ENCODE data around the gene OTOA.
"Not testable (repeated sequence)": the region's sequence is repeated elsewhere in the genome, so short reads cannot be mapped to it uniquely, and the experiment has no call there.

The OTOA gene

DNA sequence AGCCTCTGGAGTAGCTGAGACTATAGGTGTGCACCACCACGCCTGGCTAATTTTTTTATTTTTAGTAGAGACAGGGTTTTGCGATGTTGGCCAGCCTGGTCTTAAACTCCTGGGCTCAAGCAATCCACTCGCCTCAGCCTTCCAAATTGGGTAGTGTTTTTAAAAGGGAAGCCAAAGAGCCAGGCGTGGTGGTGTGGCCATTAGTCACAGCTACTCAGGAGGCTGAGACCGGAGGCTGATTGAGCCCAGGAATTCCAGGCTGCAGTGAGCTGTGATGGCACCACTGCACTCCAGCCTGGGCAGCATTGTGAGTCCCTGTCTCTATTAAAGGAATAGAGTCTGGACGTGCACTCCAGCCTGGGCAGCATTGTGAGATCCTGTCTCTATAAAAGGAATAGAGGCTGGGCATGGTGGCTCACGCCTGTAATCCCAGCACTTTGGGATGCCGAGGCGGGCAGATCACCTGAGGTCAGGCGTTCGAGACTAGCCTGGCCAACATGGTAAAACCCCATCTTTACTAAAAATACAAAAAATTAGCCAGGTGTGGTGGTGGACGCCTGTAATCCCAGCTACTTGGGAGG, 13.9 kb upstream of the OTOA start:
- H4K8ac ChIP-seq (ENCODE audit: low read depth, low read length); H3K36me3 ChIP-seq (ENCODE audit: control insufficient read depth in 1 of 2, insufficient read depth in 2 of 2, low read length in 2 of 2); H3K4me1 ChIP-seq (ENCODE audit: control insufficient read depth in 1 of 2, insufficient read depth in 2 of 2, low read length in 2 of 2); DNase-seq; H4K12ac ChIP-seq (ENCODE audit: low read depth, low read length); H4K91ac ChIP-seq (ENCODE audit: low read depth, low read length); H3K4ac ChIP-seq (ENCODE audit: low read depth, low read length); H3K27ac ChIP-seq (ENCODE audit: low read depth, low read length); H3K18ac ChIP-seq (ENCODE audit: low read length); H3K79me1 ChIP-seq (ENCODE audit: low read length); H3K27me3 ChIP-seq (ENCODE audit: insufficient read depth, low read length); H3K79me2 ChIP-seq (ENCODE audit: control insufficient read depth, insufficient read depth, low read length, poor library complexity); H2BK12ac ChIP-seq (ENCODE audit: low read length); H3K9me3 ChIP-seq (ENCODE audit: insufficient read depth, low read depth, low read length); H3K4me2 ChIP-seq (ENCODE audit: low read length); H3K23ac ChIP-seq (ENCODE audit: low read length); H3K9ac ChIP-seq (ENCODE audit: low read length); H2BK120ac ChIP-seq (ENCODE audit: insufficient read depth, low read length, poor library complexity); H3K4me3 ChIP-seq (ENCODE audit: low read depth, low read length); H2AFZ ChIP-seq (ENCODE audit: insufficient read depth, low read length, poor library complexity); H2AK5ac ChIP-seq (ENCODE audit: low read length); H2BK5ac ChIP-seq (ENCODE audit: low read depth, low read length, poor library complexity); H3K14ac ChIP-seq (ENCODE audit: low read length): not testable (repeated sequence)
- WGBS (ENCODE audit: extremely low coverage, insufficient coverage, insufficient read length), result no CpG with 5 or more reads among the region's 12 CpGs

DNA sequence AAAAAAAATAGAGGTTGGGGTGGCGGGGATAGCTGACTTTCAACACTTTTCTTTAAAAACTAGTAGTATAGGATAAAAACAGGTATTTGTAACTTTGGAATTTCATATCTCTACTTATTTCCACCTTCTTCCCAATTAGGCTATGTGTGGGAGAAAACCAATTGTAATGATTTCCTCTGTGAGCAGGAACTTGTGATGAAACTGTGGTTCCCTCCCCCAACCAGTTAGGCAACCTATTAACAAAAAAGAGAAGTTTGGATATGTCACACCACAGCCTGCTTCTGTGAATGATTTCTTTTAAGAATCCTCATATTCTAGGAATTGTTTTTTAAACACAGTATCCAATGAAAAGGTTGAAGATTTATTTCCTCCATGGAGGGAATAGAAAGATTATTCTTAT, 13.2 kb upstream of the OTOA start:
- DNase-seq, result peak in 1 of 2 donors; percentile 25
- Histone ChIP-seq H4K12ac (ENCODE audit: low read depth, low read length) (no peak overlapping the region), H3K4me1 (ENCODE audit: control insufficient read depth in 1 of 2, insufficient read depth in 2 of 2, low read length in 2 of 2) (no peaks in the 10 kb centered on the region), H3K9me3 (ENCODE audit: insufficient read depth, low read depth, low read length) (no peaks in the 10 kb centered on the region), H2AK5ac (ENCODE audit: low read length) (no peak overlapping the region), H3K9ac (ENCODE audit: low read length) (no peak overlapping the region), H3K4ac (ENCODE audit: low read depth, low read length) (no peak overlapping the region), H3K27me3 (ENCODE audit: insufficient read depth, low read length) (no peaks in the 10 kb centered on the region), H4K91ac (ENCODE audit: low read depth, low read length) (no peak overlapping the region), H3K79me2 (ENCODE audit: control insufficient read depth, insufficient read depth, low read length, poor library complexity) (no peaks in the 10 kb centered on the region), H2BK120ac (ENCODE audit: insufficient read depth, low read length, poor library complexity) (no peak overlapping the region), H2BK5ac (ENCODE audit: low read depth, low read length, poor library complexity) (no peak overlapping the region), H3K23ac (ENCODE audit: low read length) (no peak overlapping the region), H2AFZ (ENCODE audit: insufficient read depth, low read length, poor library complexity) (no peak overlapping the region), H3K27ac (ENCODE audit: low read depth, low read length) (no peak overlapping the region), H3K18ac (ENCODE audit: low read length) (no peak overlapping the region), H3K4me2 (ENCODE audit: low read length) (no peak overlapping the region), H3K4me3 (ENCODE audit: low read depth, low read length) (no peak overlapping the region), H4K8ac (ENCODE audit: low read depth, low read length) (no peak overlapping the region), H3K36me3 (ENCODE audit: control insufficient read depth in 1 of 2, insufficient read depth in 2 of 2, low read length in 2 of 2) (peaks cover 0 to 8% of the 10 kb centered on the region in 2 experiments), H3K79me1 (ENCODE audit: low read length) (no peaks in the 10 kb centered on the region), H3K14ac (ENCODE audit: low read length) (no peak overlapping the region), H2BK12ac (ENCODE audit: low read length) (no peak overlapping the region)
- no CpG with 5 or more reads among the region's 1 CpG for WGBS (ENCODE audit: extremely low coverage, insufficient coverage, insufficient read length)

DNA sequence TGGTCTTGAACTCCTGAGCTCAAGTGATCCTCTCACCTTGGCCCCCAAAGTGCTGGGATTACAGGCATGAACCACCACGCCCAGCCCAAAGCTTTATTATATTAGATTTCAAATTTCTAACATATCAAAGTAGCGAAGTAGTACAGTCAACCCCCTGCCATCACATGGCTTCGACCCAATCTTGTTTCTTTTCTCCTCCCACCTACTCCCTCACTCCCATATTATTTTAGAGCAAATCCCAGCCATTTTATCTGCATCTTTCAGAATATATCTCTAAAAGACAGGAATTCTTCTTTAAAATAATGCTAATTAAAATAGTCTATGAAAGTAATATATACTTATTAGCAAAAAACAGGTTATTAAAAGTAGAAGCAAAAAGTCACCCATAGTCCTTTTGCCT, 12.3 kb upstream of the OTOA start:
- H3K9ac ChIP-seq (ENCODE audit: low read length), result no peak overlapping the region

DNA sequence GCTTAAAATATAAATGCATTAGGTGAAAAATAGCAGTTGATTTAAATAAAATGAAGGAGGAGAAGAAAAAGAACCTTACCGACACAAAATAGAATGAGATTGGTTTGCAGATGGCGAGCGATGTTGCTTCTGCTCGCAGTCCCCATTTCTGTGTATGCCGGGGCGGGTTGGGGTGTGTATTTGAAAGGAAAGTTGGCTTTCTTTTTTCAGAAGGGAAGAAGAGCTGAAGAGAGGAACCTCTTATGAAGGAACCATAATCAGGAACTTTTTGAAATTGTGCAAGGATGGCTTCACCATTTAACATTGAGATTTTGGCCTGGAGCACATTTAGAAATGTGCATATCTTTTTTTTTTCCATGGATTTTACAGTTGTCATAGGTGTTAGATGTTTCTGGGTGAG, 11.3 kb upstream of the OTOA start, which contains the start of gene IGSF6:
Gene IGSF6 (minus strand): TSS at position 156 of the 400 bp plus-strand sequence. CDS start 10 bp downstream, at position 146.
- Histone ChIP-seq H3K23ac (ENCODE audit: low read length) (no peak within 1 kb of the TSS), H3K27me3 (ENCODE audit: insufficient read depth, low read length) (no peaks in the 10 kb centered on the region)

More for the DNA sequence above, 12.3 kb upstream of the OTOA start:
- Histone ChIP-seq H3K14ac (ENCODE audit: low read length) (no peak overlapping the region), H3K4me3 (ENCODE audit: low read depth, low read length) (no peak overlapping the region), H4K8ac (ENCODE audit: low read depth, low read length) (no peak overlapping the region), H3K4ac (ENCODE audit: low read depth, low read length) (no peak overlapping the region), H3K27ac (ENCODE audit: low read depth, low read length) (no peak overlapping the region), H2BK120ac (ENCODE audit: insufficient read depth, low read length, poor library complexity) (no peak overlapping the region), H3K23ac (ENCODE audit: low read length) (no peak overlapping the region), H4K12ac (ENCODE audit: low read depth, low read length) (no peak overlapping the region), H3K4me1 (ENCODE audit: control insufficient read depth in 1 of 2, insufficient read depth in 2 of 2, low read length in 2 of 2) (no peaks in the 10 kb centered on the region), H2AK5ac (ENCODE audit: low read length) (no peak overlapping the region), H2BK12ac (ENCODE audit: low read length) (no peak overlapping the region), H3K36me3 (ENCODE audit: control insufficient read depth in 1 of 2, insufficient read depth in 2 of 2, low read length in 2 of 2) (peaks cover 0 to 8% of the 10 kb centered on the region in 2 experiments), H2BK5ac (ENCODE audit: low read depth, low read length, poor library complexity) (no peak overlapping the region), H3K9me3 (ENCODE audit: insufficient read depth, low read depth, low read length) (no peaks in the 10 kb centered on the region), H3K79me1 (ENCODE audit: low read length) (no peaks in the 10 kb centered on the region), H3K27me3 (ENCODE audit: insufficient read depth, low read length) (no peaks in the 10 kb centered on the region), H3K4me2 (ENCODE audit: low read length) (no peak overlapping the region), H3K18ac (ENCODE audit: low read length) (no peak overlapping the region), H3K79me2 (ENCODE audit: control insufficient read depth, insufficient read depth, low read length, poor library complexity) (no peaks in the 10 kb centered on the region), H4K91ac (ENCODE audit: low read depth, low read length) (no peak overlapping the region), H2AFZ (ENCODE audit: insufficient read depth, low read length, poor library complexity) (no peak overlapping the region)
- WGBS (ENCODE audit: extremely low coverage, insufficient coverage, insufficient read length), result no CpG with 5 or more reads among the region's 3 CpGs
- no peak for DNase-seq

More for the DNA sequence above, 11.3 kb upstream of the OTOA start, which contains the start of gene IGSF6:
- Histone ChIP-seq H3K18ac (ENCODE audit: low read length) (no peak within 1 kb of the TSS), H3K9me3 (ENCODE audit: insufficient read depth, low read depth, low read length) (no peaks in the 10 kb centered on the region), H2AK5ac (ENCODE audit: low read length) (no peak within 1 kb of the TSS), H3K4me1 (ENCODE audit: control insufficient read depth in 1 of 2, insufficient read depth in 2 of 2, low read length in 2 of 2) (no peaks in the 10 kb centered on the region), H3K79me2 (ENCODE audit: control insufficient read depth, insufficient read depth, low read length, poor library complexity) (no peaks in the 10 kb centered on the region), H4K12ac (ENCODE audit: low read depth, low read length) (no peak within 1 kb of the TSS), H2BK12ac (ENCODE audit: low read length) (no peak within 1 kb of the TSS), H3K14ac (ENCODE audit: low read length) (no peak within 1 kb of the TSS), H3K4ac (ENCODE audit: low read depth, low read length) (no peak within 1 kb of the TSS), H4K8ac (ENCODE audit: low read depth, low read length) (no peak within 1 kb of the TSS), H4K91ac (ENCODE audit: low read depth, low read length) (no peak within 1 kb of the TSS), H2BK120ac (ENCODE audit: insufficient read depth, low read length, poor library complexity) (no peak within 1 kb of the TSS), H3K4me2 (ENCODE audit: low read length) (no peak within 1 kb of the TSS), H3K4me3 (ENCODE audit: low read depth, low read length) (no peak within 1 kb of the TSS), H3K9ac (ENCODE audit: low read length) (no peak within 1 kb of the TSS), H3K27ac (ENCODE audit: low read depth, low read length) (no peak within 1 kb of the TSS), H3K36me3 (ENCODE audit: control insufficient read depth in 1 of 2, insufficient read depth in 2 of 2, low read length in 2 of 2) (peaks cover 0 to 5% of the 10 kb centered on the region in 2 experiments), H2BK5ac (ENCODE audit: low read depth, low read length, poor library complexity) (no peak within 1 kb of the TSS), H2AFZ (ENCODE audit: insufficient read depth, low read length, poor library complexity) (no peak within 1 kb of the TSS), H3K79me1 (ENCODE audit: low read length) (no peaks in the 10 kb centered on the region)
- WGBS (ENCODE audit: extremely low coverage, insufficient coverage, insufficient read length), result no CpG with 5 or more reads among the region's 6 CpGs
- peak in 1 of 2 donors; percentile 21 for DNase-seq
